NT2/D1 (cell line): Measurements from ENCODE around the gene SPOCD1.

ENCODE experiments used
- SUZ12 ChIP-seq: IDR thresholded peaks from 2 replicates; pipeline ENCODE4 v1.6.1; 2011; ENCODE audit not compliant: insufficient read length, insufficient read depth; ENCODE audit errors: extremely low read depth
- YY1 ChIP-seq: IDR thresholded peaks from 2 replicates; pipeline ENCODE4 v1.6.1; 2011; ENCODE audit not compliant: insufficient read length, insufficient read depth
- ZNF274 ChIP-seq: IDR thresholded peaks from 2 replicates; pipeline ENCODE4 v1.6.1; 2011; ENCODE audit warnings: mild to moderate bottlenecking, low read depth, low read length

- TF ChIP-seq YY1 (no peak), ZNF274 (no peak), SUZ12 (no peak)
These were observed 33.8 kb upstream of the SPOCD1 start for GRCh38 chr1:31849653-31850052.
